Neural progenitor cell (in vitro differentiated cells): Measurements from ENCODE around the gene RUSF1.

Experiments
- CTCF ChIP-seq: fragments of 200-600 bp; sonication (generic); IDR thresholded peaks from 2 replicates; pipeline ENCODE4 v1.5.1; 2017; ENCODE audit warnings: antibody characterized with exemption, mild to moderate bottlenecking
- EZH2 ChIP-seq: fragments of 200-600 bp; sonication (generic); IDR thresholded peaks from 2 replicates; pipeline ENCODE4 v1.6.1; 2017; ENCODE audit warnings: antibody characterized with exemption, mild to moderate bottlenecking, moderate library complexity
- EZH2phosphoT487 ChIP-seq: fragments of 200-600 bp; sonication (generic); IDR thresholded peaks from 2 replicates; pipeline ENCODE4 v1.6.1; 2017; ENCODE audit warnings: antibody characterized with exemption

- TF ChIP-seq CTCF (no peak), EZH2 (peak; percentile 64), EZH2phosphoT487 (no peak)
Measured at GRCh38 chr16:31529108-31529936, 21.1 kb upstream of the RUSF1 start.
